GM18517 (cell line): ENCODE results near the gene TALDO1.

Experiments used
- ATAC-seq: cut with Tn5 transposase; IDR thresholded peaks from one replicate; pipeline ENCODE4 v1.9.1; 2021; ENCODE audit warnings: mild to moderate bottlenecking, moderate library complexity; ENCODE audit not compliant: unreplicated experiment

Gene TALDO1

DNA sequence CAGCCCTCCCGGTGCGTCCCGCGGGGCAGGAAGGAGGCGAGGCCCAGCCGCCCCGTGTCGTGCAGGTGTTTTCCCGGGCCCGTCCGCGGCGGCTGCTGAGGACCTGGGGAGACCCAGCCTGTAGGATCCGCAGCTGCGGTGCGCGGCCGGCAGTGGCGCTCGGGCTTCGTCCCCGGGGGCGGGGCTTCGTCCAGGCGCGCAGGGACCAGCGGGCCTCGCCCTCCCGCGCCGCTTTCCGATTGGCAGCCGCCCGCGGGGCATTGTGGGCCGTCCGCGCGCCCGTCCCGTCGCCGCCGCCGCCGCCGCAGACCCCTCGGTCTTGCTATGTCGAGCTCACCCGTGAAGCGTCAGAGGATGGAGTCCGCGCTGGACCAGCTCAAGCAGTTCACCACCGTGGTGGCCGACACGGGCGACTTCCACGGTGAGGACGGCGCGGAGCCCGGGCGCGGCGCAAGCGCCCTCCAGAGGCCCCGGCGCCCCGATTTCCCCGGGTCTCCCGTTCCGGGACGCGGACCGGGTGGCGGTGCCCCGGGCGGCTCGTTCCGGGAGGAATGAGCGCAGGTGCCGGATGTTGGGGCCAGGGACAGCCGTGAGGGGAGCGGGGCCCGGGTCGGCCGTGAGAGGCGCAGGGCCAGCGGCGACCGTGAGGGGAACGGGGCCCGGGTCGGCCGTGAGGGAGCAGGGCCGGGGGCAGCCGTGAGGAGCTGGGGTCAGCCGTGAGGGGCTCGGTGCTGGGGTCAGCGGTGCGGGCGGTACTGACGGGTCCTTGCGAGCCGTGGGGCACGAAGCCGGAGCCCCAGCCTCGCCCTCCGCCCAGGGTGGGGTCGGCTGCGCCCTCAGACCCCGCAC lies at the start of gene TALDO1:
TALDO1 (plus strand) TSS at position 307 of the 849 bp plus-strand sequence; CDS start at position 325, 18 bp downstream.
- peak; percentile 78 for ATAC-seq

- no peak for ATAC-seq
These were observed 49.4 kb upstream of the TALDO1 start for GRCh38 chr11:697811-698311.

- no peak for ATAC-seq
These were observed 48.7 kb upstream of the TALDO1 start for GRCh38 chr11:698493-699115.

GRCh38 chr11:699116-699508 lies 48.2 kb upstream of the TALDO1 start:
- no peak for ATAC-seq

DNA sequence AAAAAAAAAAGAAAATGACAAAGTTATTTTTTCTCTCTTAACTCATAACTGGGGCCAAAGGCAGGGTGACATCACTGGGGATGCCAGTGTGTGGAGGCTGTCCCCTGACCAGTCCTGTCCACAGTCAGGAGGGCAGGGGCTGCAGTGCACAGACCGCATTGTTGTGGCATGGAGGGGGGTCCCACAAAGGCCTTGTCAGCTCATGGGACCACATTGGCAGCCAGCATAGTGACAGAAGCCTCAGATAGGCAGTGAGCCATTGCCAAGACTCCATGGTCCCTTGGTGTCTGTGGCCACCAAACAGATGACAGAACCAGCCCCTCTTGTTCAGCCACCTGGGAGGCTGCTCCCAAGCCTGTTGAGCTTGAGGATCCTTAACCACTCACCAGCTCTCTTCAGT lies 47.5 kb upstream of the TALDO1 start:
- ATAC-seq = no peak

DNA sequence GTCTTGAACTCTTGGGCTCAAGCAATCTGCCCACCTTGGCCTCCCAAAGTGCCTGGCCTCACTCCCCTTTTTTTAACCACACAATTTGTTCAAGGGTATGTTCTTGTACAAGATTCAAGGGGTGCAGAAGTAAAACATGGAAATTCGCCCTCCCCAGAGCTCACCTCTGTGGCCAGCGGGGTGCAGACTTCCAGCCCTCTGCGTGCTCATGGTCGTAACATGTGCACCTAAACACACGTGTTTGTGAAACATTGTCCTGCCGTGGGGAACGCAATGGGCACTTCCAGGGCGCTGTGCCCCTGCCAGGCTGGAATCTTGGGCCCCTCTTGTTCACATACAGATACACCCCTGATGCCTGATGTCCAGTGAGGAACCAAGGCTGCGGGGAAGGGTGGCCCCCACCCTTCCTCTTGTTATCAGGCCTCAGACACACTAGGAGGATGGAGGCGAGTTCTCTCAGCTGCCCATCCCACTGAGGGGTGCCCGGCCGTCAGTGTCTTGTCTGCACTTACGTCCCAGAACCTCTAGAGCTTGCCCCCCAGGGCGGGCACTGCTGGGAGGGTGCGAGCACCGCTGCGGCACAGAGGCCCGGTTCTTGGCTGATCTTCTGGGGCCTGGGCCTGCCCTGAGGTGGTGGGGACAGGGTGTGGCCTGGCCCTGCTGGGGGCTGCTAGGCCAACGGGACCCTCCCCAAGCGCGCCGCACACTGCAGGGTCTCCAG lies 45.4 kb upstream of the TALDO1 start:
- no peak for ATAC-seq

DNA sequence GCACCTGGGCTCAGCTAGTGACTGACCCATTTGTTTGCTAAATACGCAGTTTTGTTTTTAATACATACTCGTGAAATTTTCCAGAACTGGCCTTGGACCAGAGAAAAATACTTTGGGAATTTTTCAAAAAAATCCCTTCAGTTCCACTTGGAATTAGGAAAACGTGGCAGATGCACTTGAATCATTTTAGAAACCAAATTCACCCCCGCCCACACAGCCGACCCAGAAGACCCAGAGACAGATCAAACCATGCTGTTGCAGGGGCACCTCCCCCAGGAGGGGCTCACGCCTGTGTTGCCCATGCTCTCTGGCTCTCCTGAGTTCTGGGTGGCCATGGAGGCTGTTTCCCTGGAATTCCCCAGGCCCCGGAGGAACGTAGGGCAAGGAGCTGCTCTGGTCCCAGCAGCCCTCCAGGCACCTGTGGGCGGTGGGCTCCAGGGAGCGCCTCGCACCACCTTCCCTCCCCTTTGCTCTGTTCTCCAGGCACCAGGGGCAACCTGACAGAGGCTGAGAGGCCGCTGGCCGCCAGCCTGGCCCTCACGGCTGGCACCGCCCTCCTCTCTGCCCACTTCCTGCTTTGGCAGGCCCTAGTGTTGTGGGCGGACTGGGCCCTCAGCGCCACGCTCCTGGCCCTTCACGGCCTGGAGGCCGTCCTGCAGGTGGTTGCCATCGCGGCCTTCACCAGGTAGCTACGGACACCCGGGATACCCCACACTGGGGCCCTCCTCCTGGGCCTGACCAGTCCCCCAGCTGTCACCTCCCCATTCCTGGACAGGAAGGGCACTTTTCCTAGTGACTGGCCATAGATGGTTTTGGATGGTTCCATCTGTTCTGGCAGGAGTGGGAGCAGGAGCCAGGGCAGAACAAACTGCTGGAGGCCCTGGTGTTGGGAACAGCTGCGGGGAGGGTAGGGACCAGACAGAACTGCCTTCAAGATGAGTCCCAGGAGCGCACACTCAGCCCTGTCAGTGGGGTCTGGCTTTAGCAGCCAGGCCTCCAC lies 44.5 kb upstream of the TALDO1 start:
- ATAC-seq = no peak

DNA sequence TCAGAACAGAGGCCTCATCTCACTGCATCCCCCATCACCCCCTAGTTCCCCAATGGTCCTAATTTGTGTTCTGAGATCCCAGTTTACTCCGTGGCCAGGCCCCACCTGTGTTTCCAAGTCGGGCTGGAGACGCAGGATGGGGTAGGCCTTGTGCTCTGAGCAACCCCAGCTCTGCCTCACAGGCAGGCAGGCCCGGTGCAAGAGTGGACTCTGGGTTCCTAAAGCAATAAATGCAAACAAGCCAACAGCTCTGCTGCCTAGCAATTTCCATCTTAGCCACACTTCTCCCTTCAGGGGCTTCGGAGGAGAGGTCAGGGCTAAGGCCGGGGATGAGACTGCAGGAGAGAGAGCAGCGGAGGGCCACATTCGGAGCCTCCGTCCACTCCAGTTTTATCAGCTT lies 43.8 kb upstream of the TALDO1 start:
- no peak for ATAC-seq

DNA sequence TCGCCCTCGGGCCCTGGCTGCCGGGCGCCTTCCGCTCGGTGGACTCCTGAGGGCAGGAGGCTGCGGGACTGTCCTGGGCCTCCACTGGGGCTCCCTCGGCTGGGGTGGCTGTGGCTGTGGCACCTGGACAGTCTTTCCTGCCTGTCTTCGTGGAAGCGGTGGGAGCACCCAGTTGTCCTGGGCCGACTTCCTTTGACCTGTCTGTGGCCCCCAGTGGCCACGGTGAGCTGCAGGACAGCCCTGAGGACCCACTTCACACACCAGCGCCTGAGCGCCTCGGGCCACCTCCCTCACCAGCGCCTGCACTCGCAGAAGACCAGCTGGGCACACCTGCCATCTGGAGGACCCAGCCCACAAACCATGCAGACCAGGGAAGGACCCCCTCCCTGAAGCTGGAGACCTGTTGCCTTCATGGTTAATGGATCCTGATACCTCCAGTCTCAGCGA lies 43.0 kb upstream of the TALDO1 start:
- ATAC-seq = no peak

DNA sequence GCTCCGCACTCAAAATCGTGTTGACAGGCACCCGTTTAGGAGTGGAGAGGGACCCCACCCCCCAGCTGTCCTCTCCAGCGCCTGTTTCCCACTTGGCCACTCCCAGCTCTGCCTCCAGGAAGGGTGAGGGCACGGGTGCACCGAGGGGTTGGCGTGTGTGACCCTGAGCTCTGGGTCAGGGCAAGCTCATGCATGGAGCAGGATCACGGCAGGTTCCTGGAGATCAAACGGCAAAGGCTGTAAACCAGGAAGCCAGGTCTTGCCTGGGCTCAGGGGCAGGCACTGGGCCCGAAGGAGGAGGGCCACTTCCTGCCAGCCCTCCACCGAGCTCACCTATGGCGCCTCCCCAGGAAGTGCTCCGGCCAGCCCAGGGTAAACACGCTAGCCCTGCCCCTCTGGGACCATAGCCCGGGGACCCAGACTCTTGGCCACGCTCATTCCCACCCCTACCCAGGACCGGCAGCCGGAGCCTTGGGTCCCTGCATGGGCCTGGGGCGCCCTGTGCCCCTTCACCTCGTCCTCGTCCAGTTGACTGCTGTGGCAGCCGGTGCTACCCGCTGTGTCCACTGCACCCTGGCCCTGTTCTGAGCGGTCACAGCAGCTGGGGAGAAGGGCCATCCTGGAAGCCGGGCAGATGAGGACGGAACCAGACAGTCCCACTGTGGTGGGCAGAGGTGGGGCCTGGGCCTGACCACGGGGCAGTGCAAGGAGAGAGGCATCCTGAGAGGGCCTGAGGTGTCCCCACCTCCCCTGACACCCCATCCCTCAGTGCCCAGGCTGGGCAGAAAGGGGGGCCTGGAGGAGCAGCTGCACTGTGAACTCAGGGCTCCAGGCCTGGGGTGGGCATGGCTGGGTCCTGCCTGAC lies 42.3 kb upstream of the TALDO1 start:
- no peak for ATAC-seq

DNA sequence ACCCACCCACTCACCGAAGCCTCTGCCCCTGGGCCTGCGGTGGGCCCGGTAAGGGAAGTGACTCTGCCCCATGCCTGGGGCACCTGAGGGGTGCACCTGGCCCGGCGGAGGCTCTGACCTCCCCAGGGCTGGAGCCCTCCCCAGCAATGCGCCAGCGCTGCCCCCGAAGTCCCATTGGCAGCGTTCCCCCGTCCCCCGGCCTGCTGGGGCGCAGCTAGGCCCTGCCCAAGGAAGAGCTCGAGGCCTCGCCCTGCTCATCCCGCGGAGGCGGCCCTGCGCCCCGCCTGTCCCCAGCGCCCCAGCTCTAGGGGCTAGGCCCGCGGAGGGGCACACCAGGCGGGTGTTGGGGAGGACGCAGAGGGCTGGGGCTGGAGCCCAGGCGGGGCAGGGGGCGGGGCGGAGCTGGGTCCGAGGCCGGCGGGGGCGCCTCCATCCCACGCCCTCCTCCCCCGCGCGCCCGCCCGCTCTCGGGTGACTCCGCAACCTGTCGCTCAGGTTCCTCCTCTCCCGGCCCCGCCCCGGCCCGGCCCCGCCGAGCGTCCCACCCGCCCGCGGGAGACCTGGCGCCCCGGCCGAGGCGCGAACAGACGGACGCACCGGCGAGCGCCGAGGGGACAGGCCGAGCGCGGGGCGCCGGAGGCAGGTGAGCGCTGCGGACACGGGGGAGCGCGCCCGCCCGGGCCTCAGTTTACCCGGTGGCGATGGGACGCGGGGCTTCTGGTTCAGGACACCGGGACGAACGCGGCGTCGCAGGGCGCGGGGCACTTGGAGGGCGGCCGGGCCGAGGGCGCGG lies 41.4 kb upstream of the TALDO1 start, which contains the start of gene EPS8L2:
EPS8L2 (plus strand) TSS at position 586 of the 793 bp plus-strand sequence. CDS start 3,177 bp downstream, outside the sequence.
- ATAC-seq = no peak

DNA sequence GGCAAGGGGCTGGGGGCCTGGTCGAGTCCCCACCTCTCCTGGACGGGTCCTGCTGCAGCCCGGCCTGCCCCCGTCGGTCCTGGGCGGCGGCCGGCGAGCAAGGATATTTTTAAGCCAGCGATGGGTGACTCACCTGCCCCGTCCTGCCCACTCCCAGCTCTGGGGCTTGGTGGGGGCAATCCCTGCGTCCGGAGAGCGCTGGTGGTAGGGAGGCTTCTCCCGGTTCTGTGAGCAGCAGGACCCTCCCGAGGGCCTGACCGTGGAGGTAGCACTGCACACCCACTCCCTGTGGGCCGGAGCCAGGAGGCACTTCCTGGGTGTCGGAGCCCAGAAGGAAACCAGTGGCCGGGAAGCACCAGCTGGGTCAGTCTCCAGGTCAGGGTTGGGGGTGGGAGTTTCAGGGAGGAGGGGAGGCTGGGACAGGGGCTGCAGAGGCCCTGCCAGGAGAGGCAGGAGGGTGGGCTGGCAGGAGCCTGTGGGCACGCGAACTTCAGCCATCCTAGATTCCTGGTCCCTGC lies 40.8 kb upstream of the TALDO1 start:
- ATAC-seq = no peak

DNA sequence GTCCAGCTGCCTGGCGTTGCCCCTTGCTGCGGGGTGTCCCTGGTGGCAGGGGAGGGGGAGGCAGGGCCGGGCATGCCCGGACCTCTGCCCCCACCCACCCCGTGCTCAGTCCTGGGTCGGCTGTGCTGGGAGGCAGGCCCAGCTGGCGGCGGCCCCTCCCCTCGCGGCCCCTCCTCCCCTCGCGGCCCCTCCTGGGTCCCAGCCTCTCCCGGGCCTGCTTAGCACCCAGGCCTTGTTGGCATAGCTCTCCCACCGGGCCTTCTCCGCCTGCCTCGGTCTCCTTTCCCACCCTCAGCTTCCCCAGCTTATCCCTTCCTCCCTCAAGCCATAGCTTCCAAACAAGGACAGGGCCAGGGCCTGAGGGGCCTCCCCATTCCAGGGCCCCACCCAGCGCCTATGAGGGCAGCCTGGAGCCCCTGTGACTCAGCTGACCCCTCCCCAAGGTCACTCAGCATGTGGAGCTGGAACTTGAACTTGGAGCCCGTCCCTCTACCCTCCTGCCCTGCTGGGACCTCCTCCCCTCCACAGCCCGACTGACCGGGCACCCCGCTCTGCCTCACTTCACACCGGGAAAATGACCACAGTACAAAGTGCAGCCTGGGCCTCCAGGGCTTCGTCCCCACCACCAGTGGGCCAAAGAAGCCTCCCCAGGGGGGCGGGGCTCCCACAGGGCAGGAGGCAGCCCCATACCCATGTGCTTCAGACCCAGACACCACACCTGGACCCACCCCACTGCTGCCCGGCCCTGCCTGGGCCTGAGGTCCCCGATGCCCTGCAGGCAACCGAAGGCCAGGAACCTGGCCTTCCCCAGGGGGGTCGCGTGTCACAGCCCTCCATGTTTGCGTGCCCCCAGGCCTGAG lies 40.1 kb upstream of the TALDO1 start:
- no peak for ATAC-seq

- no peak for ATAC-seq
These were observed 39.3 kb upstream of the TALDO1 start for GRCh38 chr11:707817-708420.

DNA sequence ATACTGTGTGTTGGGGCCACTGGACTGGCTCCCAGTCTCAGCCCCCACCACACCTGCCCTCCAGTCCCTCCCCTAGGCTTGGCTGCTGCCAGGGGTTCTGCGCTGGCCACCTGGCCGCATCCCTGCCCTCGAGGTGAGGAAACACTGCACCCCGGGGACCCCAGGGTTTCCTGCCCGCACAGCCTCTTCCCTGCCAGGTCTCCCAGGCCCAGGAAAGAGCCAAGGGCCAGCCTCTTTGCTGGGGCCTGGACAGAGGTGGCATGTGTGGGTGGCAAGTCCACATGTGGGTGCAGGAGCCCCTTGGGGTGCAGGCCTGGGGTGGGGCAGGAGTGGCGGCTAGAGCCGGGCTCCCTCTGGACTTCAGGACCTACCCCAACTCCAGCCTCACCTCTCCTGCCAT lies 38.8 kb upstream of the TALDO1 start:
- ATAC-seq = no peak

DNA sequence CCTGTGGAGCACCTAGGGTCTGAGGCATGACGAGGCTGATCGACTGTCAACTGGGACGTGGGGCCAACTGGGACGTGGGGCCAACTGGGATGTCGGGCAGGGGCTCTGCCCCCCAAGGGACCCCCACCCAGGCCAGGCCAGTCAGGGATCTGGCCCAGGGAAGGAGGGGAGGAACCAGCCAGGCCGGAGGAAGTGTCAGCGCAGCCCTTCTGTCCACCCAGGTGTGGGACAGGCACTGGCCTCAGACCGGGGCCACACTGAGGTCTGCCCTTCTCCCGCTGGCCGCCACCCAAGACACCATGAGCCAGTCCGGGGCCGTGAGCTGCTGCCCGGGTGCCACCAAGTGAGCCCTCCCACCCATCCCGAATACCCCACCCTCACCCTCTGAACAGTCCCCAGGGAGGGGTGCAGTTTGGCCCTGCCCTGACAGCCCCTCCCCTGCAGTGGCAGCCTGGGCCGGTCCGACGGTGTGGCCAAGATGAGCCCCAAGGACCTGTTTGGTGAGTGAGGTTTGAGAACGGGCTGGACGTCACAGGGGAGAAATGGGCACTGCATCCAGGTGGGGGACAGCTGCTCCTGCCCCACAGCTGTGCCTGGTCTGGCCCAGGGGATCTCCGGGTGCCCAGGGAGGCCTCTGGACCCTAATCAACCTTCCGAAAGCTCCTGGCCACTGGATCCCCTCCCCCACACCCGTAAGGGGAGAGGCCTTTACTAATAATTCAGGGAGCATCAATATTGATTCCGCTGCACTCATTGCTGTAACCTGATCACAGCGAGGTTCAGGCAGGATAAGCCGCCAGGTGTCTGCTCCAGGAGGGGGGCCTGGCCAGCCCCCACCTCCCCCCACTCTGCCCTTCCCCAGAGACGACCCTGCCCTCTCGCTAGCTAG lies 37.9 kb upstream of the TALDO1 start:
- no peak for ATAC-seq
